ENCODE data around the gene MEG3. TPM values are rescaled to one million over a fixed set of nuclear protein-coding genes. Genes with fewer than 3 reads are reported as not detected.
A peak's percentile ranks its signal among the peaks of the same experiment; 100 is the strongest.

MEG3 gene
- total and polyA plus RNA-seq, 8 donors, result 15.9 to 398 (median 329) TPM

DNA sequence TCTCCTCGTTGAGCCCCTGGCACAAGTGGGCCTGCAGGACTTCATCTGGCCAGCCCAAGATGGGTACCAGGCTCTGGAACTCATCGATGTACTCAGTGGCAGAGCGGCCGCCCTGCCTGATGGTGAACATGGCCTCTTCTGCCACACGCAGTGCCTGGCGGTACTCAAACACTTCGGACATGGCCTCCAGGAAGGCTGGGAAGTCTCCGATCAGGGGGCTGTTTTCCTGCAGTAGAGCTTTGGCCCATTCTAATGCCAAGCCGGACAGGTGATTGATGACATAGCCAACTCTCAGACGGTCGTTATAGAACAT is 57.8 kb downstream of the MEG3 start:
- ATAC-seq (no peak), DNase-seq (peak in 1 of 4 donors; percentile 49)
- no peaks in the 10 kb centered on the region for H3K36me3 ChIP-seq
- H3K27me3 ChIP-seq, result peaks cover 0 to 26% of the 10 kb centered on the region in 2 donors
- intact Hi-C loops (cut with DNase I), result no loop called here
- TF ChIP-seq, protein P1, sequence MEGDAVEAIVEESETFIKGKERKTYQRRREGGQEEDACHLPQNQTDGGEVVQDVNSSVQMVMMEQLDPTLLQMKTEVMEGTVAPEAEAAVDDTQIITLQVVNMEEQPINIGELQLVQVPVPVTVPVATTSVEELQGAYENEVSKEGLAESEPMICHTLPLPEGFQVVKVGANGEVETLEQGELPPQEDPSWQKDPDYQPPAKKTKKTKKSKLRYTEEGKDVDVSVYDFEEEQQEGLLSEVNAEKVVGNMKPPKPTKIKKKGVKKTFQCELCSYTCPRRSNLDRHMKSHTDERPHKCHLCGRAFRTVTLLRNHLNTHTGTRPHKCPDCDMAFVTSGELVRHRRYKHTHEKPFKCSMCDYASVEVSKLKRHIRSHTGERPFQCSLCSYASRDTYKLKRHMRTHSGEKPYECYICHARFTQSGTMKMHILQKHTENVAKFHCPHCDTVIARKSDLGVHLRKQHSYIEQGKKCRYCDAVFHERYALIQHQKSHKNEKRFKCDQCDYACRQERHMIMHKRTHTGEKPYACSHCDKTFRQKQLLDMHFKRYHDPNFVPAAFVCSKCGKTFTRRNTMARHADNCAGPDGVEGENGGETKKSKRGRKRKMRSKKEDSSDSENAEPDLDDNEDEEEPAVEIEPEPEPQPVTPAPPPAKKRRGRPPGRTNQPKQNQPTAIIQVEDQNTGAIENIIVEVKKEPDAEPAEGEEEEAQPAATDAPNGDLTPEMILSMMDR (IDR thresholded peaks at IDR 0.05), result no peak
- no peak overlapping the region for H3K27ac ChIP-seq
- H3K9me3 ChIP-seq, result peaks cover 0 to 4% of the 10 kb centered on the region in 2 donors
- H3K4me1 ChIP-seq, result no peaks in the 10 kb centered on the region
- no peak overlapping the region for H3K4me3 ChIP-seq

DNA sequence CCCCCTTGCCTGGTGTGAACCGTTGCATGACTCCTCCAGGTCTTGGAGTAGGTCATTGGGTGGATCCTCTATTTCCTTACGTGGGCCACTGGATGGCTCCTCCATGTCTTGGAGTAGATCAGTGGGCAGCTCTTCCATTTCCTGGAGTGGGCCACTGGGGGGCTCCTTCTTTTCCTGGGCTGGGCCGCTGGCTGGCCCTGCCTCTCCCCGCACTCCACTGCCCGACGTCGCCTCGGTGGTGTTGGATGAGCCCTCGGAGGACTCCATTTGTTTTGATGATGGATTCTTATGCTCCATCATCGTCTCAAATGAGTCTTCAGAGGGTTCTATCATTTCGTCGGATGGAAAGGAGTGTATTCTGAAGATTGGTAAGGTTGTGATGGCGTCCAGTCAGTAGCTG is 58.5 kb downstream of the MEG3 start:
- TF ChIP-seq, protein P1 (IDR thresholded peaks at IDR 0.05), result no peak
- Histone ChIP-seq H3K36me3 (no peaks in the 10 kb centered on the region), H3K27me3 (peaks cover 0 to 20% of the 10 kb centered on the region in 2 donors), H3K4me3 (no peak overlapping the region), H3K27ac (no peak overlapping the region), H3K9me3 (peaks cover 0 to 4% of the 10 kb centered on the region in 2 donors), H3K4me1 (no peaks in the 10 kb centered on the region)
- intact Hi-C loops (cut with DNase I), result no loop called here
- ATAC-seq (no peak), DNase-seq (peak in 1 of 4 donors; percentile 20)

DNA sequence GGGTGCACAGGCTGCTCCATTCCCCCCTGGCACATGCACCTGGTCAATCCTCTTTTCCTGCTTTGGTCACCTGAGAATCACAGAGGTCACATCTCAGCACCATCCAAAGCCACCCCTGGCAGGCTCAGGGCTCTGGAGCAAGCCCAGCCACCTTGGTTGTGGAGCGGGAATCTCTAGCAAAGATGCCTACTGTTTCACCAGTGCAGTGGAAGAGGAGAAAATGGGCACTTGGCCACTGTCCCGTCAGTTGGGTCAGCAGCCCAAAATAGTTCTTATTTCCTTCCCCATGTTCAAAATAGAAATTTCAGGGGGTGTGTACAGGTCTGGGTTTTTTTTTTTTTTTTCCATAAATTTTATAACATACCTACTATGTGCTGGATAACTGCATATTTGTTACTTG is 59.3 kb downstream of the MEG3 start:
- DNase-seq, result no peak
- ATAC-seq, result no peak
- Histone ChIP-seq H3K4me3 (no peak overlapping the region), H3K4me1 (no peaks in the 10 kb centered on the region), H3K9me3 (peaks cover 0 to 4% of the 10 kb centered on the region in 2 donors), H3K36me3 (no peaks in the 10 kb centered on the region), H3K27me3 (peaks cover 0 to 20% of the 10 kb centered on the region in 2 donors), H3K27ac (no peak overlapping the region)
- intact Hi-C loops (cut with DNase I), result no loop called here
- TF ChIP-seq, protein P1 (IDR thresholded peaks at IDR 0.05), result no peak

DNA sequence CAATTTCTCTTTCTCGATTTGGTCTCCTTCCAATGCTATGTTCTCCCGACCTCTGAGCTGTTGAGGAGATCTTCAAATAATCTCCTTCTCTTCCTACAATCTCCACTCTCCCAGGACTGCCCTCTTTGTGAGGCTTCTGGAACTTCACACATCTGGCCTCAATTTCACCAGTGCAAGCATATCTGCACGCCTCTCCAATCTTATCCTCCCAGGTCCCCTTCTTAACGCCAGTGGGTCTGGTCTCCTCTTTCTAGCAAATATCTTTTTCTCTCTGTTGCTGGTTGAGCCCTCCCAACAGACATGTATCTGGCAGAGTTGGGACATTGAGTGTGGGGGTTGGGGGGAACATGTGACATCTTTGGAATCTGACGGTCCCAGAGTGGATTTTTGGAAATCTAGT is 59.7 kb downstream of the MEG3 start:
- Histone ChIP-seq H3K36me3 (no peaks in the 10 kb centered on the region), H3K4me1 (no peaks in the 10 kb centered on the region), H3K27me3 (peaks cover 0 to 20% of the 10 kb centered on the region in 2 donors), H3K9me3 (peaks cover 0 to 4% of the 10 kb centered on the region in 2 donors), H3K4me3 (no peak overlapping the region), H3K27ac (no peak overlapping the region)
- DNase-seq (no peak), ATAC-seq (no peak)
- intact Hi-C loops (cut with DNase I), result no loop called here
- TF ChIP-seq, protein P1 (IDR thresholded peaks at IDR 0.05), result no peak

DNA sequence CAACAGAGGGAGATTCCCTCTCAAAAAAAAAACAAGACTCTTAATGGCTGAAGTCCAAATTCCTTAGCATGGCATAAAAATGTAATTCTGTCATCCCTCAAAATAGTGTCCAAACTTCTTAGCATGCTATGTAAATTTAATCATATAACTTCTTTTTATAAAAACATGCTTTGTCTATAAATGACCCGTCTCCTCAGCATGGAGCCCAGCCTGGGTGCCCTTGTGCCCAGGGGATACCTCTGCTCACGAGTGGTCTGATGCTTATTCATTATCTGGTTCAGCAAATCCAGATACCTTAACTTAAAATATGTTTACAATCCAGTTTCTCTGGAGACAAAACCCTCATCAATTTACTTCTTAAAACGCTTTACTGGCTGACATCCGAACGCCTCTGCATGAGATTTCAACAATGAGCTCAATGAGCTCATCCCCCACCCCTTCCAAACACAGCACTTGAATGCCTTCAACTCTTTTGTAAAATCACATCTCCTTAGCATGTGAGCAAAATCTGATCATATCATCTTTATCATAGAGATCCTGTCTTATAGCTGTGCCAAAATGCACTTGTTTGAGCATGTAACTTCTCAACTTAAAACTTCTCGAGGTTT is 61.9 kb downstream of the MEG3 start:
- no peaks in the 10 kb centered on the region for H3K4me1 ChIP-seq

More for the DNA sequence above, 61.9 kb downstream of the MEG3 start:
- intact Hi-C loops (cut with DNase I), result no loop called here
- H3K4me3 ChIP-seq, result no peak overlapping the region
- TF ChIP-seq, protein P1 (IDR thresholded peaks at IDR 0.05), result no peak
- H3K36me3 ChIP-seq, result no peaks in the 10 kb centered on the region
- H3K27me3 ChIP-seq, result peaks cover 0 to 25% of the 10 kb centered on the region in 2 donors
- DNase-seq (no peak), ATAC-seq (no peak)
- H3K9me3 ChIP-seq, result no peaks in the 10 kb centered on the region
- H3K27ac ChIP-seq, result no peak overlapping the region
